Measurements from ENCODE around the gene STARD7.

STARD7 gene

DNA sequence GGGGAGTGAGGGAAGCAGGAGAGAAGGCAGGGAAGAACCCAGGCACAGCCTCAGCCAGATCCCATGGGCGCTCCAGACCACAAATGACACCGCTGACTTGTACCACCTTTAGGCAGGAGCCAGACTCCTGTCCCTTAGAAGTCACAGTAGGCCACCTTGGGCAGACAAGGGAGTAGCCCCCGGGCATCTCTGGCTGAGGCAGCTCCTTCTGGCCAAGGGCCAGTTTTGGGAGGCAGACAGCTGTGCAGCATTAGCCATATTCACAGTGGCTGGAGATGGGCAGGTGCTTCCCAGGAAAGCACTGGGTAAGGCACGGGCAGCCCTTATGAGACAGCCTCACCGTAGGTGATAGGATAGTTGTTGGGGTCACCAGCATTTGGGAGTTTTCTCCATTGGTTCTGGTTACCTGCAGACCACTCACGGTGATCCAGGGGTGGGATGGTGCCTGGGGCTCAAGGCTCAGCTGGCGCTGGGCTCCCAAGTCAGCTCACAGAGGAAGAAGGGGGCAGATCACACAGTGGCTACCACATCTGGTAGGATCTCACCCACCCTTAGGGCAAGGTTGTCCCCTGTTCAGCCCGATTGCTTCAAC, 72.4 kb downstream of the STARD7 start:
- no peak for DNase-seq (ENCODE audit: low read depth, low spot score)

DNA sequence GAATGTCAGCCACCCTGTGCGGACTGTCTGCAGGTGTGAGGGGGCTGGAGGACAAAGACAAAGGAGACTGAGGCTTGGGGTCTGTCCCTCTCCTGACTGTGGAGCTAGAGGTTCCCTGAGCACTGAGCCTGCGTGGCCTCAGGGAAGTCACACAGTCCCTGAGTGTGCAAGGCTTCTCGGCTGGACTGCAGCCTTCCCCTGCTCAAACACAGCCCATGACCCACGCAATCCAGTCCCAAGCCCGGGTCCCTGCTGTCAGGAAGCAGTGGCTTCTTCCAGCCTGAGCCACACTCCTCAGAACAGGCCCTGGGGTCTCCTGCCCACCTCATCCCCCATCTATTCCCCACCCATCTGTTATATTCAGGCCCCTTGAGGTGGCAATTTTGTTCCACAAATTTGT, 73.0 kb downstream of the STARD7 start:
- no peak for DNase-seq (ENCODE audit: low read depth, low spot score)

DNA sequence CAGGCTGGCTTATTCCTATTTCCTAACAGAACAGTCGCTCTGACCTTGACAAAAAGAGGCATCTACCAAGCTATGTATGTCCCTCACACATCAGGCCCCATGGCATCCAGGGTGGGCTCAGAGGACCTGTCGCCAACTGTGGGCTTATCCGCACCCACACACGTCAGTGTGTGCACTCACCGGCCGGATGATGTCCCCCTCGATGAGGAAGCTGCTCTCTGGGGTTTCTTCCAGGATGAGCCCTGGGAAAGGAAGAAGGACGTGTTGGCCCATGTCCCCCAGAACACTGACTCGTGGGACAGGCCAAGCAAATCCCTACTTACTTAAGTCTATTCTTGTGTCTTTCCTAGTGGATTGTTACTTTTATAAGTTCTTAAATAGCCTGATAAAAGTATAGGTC, 73.5 kb downstream of the STARD7 start:
- no peak for DNase-seq (ENCODE audit: low read depth, low spot score)
